GM12874 (cell line): ENCODE results near the gene DUSP7.

Experiments
- TF ChIP-seq, protein P1 (sequence below): IDR thresholded peaks from 2 replicates; pipeline ENCODE4 v1.5.1; 2011; ENCODE audit warnings: low read depth, mild to moderate bottlenecking, control low read depth, low read length, moderate library complexity; ENCODE audit not compliant: insufficient read depth

Gene DUSP7

DNA sequence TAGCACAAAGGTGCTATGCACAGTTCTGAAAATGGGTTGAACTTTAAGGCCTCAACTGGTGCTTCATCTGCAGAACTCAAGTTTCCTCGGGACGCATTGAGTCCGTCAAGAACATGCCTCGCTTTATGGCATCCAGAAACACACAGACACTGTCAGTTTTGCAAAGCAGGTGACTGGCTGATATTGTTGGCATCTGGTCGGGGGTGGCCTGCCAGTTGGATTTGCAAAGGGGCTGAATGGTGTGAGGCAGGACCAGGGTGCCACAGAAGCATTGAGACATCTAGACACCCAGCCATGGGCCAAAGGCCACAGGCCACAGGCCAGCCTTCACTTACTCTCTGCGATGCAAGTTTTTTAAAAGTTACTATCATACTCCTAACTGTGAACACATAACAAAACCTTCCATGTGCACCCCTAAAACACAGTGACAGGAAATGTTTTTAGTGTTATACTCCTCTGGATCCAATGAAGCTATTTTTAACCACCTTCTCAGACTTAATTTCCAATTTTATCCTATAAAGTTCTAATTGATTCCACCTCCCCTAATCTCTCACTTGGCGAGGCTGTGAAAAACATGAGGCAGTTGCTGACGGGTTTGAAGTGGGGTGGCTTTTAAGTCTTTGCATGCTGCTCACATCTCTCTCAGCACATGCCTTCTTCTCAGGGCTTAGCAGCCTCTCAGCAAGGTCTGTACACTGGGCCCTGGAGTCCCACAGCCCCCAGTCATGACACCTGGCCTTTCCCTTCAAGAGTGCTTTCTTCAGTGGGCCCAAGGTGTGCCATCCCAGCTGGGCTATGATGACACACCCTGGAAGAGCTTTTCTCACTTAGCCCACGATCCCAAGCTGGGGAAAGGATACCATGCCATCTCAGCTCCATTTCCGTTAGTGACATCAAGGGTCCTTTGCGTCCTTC is 38.5 kb upstream of the DUSP7 start:
- TF ChIP-seq, protein P1, sequence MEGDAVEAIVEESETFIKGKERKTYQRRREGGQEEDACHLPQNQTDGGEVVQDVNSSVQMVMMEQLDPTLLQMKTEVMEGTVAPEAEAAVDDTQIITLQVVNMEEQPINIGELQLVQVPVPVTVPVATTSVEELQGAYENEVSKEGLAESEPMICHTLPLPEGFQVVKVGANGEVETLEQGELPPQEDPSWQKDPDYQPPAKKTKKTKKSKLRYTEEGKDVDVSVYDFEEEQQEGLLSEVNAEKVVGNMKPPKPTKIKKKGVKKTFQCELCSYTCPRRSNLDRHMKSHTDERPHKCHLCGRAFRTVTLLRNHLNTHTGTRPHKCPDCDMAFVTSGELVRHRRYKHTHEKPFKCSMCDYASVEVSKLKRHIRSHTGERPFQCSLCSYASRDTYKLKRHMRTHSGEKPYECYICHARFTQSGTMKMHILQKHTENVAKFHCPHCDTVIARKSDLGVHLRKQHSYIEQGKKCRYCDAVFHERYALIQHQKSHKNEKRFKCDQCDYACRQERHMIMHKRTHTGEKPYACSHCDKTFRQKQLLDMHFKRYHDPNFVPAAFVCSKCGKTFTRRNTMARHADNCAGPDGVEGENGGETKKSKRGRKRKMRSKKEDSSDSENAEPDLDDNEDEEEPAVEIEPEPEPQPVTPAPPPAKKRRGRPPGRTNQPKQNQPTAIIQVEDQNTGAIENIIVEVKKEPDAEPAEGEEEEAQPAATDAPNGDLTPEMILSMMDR, result no peak

DNA sequence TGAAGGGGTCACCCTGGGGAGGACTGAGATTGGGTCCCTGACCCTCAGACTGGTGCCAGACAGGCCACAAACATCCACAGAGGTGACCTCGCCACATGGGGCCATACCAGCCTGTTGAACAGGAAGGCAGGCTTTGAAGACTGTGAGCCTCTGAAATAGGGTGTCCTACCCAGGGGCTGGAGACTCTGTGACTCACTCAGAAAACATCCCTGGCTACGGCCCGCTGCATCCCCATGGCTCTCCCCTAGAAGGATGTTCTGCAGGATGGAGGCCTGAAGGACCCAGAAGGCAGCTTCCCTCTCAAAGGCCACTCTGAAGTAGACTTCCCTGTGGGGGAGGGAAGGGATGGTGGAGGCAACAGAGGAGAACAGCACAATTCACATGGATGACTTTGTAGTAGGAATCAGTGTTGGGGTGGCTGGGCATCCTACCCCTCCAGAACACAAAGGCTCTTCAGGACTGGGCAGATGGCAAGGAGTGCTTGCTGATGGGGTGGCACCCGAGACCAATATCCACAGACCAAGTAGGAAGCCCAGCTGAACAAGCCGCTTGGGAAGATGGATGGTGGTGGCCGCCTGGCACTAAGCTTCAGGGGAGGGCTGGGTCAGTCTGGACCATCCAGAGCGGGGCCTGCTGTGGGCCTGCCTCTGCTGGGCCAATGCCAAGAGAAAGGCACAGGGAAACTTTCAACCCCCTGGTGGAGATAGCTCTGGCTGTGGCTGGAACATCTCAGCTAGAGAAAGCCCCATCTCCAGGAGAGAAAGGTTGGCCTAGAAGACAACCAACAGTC is 37.6 kb upstream of the DUSP7 start:
- TF ChIP-seq, protein P1, result no peak

DNA sequence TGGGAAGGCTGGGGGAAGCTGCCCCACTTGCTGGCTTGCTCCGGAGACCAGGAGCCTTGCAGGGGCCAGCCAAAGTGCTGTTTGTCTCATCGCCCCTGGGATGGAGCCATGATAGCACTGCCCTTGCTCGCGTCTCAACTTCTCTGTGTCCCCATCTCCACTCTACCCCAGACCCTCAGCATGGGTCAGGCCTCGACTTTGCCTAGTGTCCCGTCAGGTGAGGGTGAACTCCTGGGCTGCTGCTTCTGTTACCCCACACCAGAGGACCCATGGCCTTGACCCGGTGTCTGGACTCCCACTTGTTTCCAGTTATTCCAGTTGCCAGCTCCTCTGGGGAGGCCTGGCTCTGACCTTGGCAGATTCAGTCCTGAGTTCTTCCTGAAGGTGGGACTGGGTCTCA is 36.5 kb upstream of the DUSP7 start:
- TF ChIP-seq, protein P1, result no peak

DNA sequence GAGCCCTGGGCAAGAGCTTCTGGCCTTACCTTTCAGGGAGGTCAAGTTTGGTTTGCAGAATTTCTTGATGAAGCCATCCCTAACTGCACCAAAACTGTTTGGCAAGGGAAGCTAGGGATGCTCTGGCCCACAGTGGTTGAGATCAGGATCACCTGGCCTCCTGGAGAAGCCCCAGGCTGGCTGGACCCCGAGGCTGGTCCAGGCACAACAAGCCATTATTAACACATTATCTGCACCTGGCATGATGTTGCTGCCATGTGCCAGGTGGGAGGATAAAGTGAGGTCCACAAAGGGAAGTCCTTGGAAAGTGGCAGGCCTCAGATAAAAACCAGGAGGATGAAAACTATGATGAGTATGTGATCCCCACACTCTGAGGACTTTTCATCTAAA is 35.9 kb upstream of the DUSP7 start:
- TF ChIP-seq, protein P1, result no peak

DNA sequence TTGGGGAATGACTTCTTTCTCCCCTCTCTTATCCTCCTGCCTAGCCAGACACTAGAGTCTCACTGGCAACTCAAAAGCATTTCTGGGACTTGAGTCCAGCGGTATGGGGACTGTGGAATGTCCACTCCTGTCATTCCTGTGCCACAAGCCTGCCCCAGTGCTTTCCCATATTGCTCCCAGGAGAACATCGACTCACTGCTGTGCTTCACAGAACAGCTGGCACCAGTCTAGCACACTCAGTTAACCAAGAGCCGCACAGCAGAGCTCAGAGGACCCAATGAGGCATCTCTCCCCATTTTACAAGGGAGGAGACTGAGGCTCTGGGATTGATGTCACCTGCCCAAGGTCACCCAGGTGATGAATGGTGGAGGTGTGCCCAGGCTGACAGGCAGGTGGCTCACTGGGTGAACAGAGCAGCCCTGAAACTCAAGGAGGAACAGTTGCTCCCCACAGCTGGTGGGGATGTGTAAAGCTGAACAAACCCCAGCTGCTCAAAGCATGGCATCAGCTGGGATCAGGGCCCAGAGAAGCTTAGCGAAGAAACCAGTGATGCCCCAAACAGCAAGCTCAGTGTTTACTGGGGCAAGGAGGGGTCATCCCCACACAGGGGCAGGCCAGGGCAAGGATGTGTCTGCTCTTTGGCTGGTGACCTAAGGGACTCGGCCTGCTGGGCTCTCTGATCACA is 35.4 kb upstream of the DUSP7 start:
- TF ChIP-seq, protein P1, result no peak

DNA sequence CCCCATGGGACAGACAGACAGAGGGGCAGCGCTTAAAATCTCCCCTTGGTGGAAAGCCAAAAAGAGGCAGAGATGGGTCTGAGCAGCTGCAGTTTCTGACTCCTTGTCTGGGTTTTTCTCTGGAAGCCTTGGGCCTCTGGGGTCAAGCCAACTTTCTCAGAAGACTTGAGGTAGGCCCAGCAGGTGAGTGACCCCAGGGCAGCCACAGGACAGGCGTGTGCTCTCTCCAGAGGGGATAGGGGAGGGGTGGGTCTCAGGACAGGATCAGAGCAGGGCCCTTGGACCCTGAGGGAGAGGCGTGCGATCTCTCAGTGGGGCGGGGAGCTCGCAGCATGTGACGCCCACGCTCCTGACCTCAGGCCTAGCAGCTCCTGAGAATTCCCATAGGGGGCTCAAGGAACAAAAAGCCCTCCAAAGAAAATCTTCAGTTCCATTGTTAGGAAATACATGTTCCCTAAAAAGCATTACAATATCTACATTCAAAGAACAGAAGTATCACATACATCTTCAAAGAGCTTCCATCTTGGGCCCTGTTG is 34.6 kb upstream of the DUSP7 start:
- TF ChIP-seq, protein P1, result no peak
